ENCODE data around the gene BNC2. TPM values are rescaled to one million over a fixed set of nuclear protein-coding genes. Genes with fewer than 3 reads are reported as not detected.
A peak's percentile ranks its signal among the peaks of the same experiment; 100 is the strongest.

The BNC2 gene
- total RNA-seq, 6 experiments from 2014 or later = 0.22 to 0.80 (median 0.36) TPM

DNA sequence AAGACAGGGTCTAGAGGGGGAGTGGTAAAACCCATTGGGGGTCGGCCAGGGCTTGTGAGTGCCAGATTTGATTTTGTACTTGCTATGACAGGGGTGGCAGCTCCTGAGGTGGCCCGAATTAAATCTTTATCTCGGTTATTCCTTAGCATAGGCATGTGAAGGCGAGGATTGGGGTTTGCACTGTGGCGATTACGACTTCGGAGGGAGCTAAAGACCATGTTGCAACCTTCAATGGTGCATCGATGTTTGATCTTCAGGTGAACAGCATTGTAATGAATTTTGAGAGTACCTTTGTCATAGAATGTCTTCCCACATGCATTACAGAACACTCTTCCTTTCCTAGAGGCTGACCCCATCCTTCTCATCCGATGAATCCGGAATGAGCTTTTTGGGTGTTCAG lies 433.9 kb downstream of the BNC2 start:
- H3K36me3 ChIP-seq = no peaks in the 10 kb centered on the region
- no peaks in the 10 kb centered on the region for H3K9me3 ChIP-seq
- whole genome bisulfite sequencing (ENCODE audit: insufficient coverage, low coverage, low lambda C conversion rate, missing lambda C conversion rate) = 86% methylated on average over 10 of the region's 10 CpGs
- H3K27me3 ChIP-seq = no peaks in the 10 kb centered on the region
- H3K4me1 ChIP-seq = no peaks in the 10 kb centered on the region
- ATAC-seq = no peak
- TF ChIP-seq CTCF (IDR thresholded peaks at IDR 0.05) (no peak), POLR2A (IDR thresholded peaks at IDR 0.05) (no peak)
- intact Hi-C loops (cut with DNase I) = no loop called here
- no peak overlapping the region for H3K27ac ChIP-seq
- H3K4me3 ChIP-seq = no peak overlapping the region
- DNase-seq = no peak

DNA sequence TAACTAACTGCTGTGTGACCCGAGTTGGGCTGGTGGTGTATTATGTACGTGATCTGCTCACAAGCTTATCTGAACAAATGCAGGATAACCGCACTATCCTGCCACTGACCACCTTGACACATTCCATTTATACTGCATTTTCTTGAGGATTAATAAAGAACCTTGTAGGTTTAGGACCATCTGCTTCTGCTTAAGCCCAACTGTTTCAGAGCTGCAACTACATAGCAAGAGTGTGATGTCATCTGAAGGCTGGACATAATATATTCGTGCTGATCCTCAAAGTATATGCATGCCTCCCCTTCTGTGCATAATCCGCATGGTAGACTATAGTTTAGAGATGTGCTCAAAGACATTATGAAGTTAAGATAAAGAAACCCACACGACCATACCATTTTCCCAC lies 435.9 kb downstream of the BNC2 start:
- Histone ChIP-seq H3K4me1 (no peaks in the 10 kb centered on the region), H3K9me3 (no peaks in the 10 kb centered on the region), H3K36me3 (no peaks in the 10 kb centered on the region), H3K27ac (no peak overlapping the region), H3K4me3 (no peak overlapping the region), H3K27me3 (no peaks in the 10 kb centered on the region)
- intact Hi-C loops (cut with DNase I) = no loop called here
- WGBS (ENCODE audit: insufficient coverage, low coverage, low lambda C conversion rate, missing lambda C conversion rate) = 76% methylated on average over 6 of the region's 6 CpGs
- DNase-seq (no peak), ATAC-seq (no peak)
- TF ChIP-seq CTCF (IDR thresholded peaks at IDR 0.05) = no peak
- TF ChIP-seq POLR2A (IDR thresholded peaks at IDR 0.05) = no peak

- H3K27ac ChIP-seq = no peak overlapping the region
- DNase-seq (no peak), ATAC-seq (no peak)
- no peaks in the 10 kb centered on the region for H3K9me3 ChIP-seq
- H3K36me3 ChIP-seq = no peaks in the 10 kb centered on the region
- TF ChIP-seq POLR2A (IDR thresholded peaks at IDR 0.05) = no peak
- TF ChIP-seq CTCF (IDR thresholded peaks at IDR 0.05) = no peak
- no peak overlapping the region for H3K4me3 ChIP-seq
- intact Hi-C loops (cut with DNase I) = no loop called here
- H3K27me3 ChIP-seq = no peaks in the 10 kb centered on the region
- no peaks in the 10 kb centered on the region for H3K4me1 ChIP-seq
- WGBS (ENCODE audit: insufficient coverage, low coverage, low lambda C conversion rate, missing lambda C conversion rate) = 90% methylated on average over 3 of the region's 3 CpGs
Observed at GRCh38 chr9:16433494-16433893, 437.0 kb downstream of the BNC2 start.

DNA sequence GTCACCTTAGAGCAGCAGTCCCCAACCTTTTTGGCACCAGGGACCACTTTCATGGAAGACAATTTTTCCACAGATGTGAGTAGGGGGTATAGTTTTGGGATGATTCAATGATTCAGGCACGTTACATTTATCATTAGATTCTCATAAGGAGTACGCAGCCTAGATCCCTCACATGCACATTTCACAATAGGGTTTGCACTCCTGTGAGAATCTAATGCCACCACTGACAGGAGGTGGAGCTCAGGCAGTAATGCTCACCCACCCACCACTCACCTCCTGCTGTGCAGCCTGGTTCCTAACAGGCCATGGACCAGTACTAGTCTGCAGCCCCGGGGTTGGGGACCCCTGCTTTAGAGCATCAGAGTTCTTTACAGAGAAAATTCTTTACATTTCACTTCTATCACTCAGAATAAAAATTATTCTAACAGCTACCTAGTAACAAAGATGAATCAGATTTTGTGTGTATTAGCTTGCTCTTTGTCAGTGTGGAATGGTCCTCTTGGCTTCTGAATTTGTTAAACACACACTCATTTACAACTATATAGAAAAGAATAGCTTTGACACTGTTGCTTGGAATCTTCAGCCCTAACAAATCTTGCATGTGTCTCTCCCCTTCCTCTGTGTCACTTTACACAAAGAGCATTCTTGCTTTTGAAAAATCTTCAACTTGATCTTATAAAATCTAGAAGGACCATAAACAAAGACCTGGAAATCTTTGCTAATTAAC lies 438.6 kb downstream of the BNC2 start:
- H3K27ac ChIP-seq = no peak overlapping the region
- no peak for DNase-seq
- H3K9me3 ChIP-seq = no peaks in the 10 kb centered on the region
- TF ChIP-seq POLR2A (IDR thresholded peaks at IDR 0.05) = no peak
- H3K4me3 ChIP-seq = no peak overlapping the region
- no peak for ATAC-seq
- no peaks in the 10 kb centered on the region for H3K36me3 ChIP-seq
- H3K27me3 ChIP-seq = no peaks in the 10 kb centered on the region
- H3K4me1 ChIP-seq = no peaks in the 10 kb centered on the region
- WGBS (ENCODE audit: insufficient coverage, low coverage, low lambda C conversion rate, missing lambda C conversion rate) = 20% methylated on average over 1 of the region's 3 CpGs
- intact Hi-C loops (cut with DNase I) = no loop called here

GRCh38 chr9:16429671-16430070 lies 440.8 kb downstream of the BNC2 start:
- TF ChIP-seq CTCF (IDR thresholded peaks at IDR 0.05) = no peak
- TF ChIP-seq POLR2A (IDR thresholded peaks at IDR 0.05) = no peak
- no peaks in the 10 kb centered on the region for H3K27me3 ChIP-seq
- H3K4me3 ChIP-seq = no peak overlapping the region
- ATAC-seq (peak in 1 of 4 donors; percentile 29), DNase-seq (no peak)
- intact Hi-C loops (cut with DNase I) = no loop called here
- no peaks in the 10 kb centered on the region for H3K4me1 ChIP-seq
- no peak overlapping the region for H3K27ac ChIP-seq
- H3K36me3 ChIP-seq = no peaks in the 10 kb centered on the region
- WGBS (ENCODE audit: insufficient coverage, low coverage, low lambda C conversion rate, missing lambda C conversion rate) = 50% methylated on average over 5 of the region's 5 CpGs
- no peaks in the 10 kb centered on the region for H3K9me3 ChIP-seq

Data from right lobe of liver (tissue), 6 donors.